MM.1S (cell line): ENCODE data around the gene SRRM2.

Experiments used
- DNase-seq: peaks from one replicate; pipeline ENCODE4 v3.0.0-alpha.2; 2015
- H2AFZ ChIP-seq: fragments of 300-600 bp; sonication (generic); 2 replicates; pipeline ENCODE4 v1.6.0; 2016; ENCODE audit warnings: antibody characterized with exemption, low read length
- H3F3A ChIP-seq: fragments of 300-600 bp; sonication (generic); 2 replicates; pipeline ENCODE4 v1.6.1; 2016; ENCODE audit warnings: mild to moderate bottlenecking, antibody characterized with exemption, low read length, moderate library complexity, mixed read lengths; ENCODE audit not compliant: insufficient read depth
- H3K27ac ChIP-seq: fragments of 300-600 bp; sonication (generic); 2 replicates; pipeline ENCODE4 v1.5.1; 2016; ENCODE audit warnings: mild to moderate bottlenecking, low read length
- H3K27me3 ChIP-seq: fragments of 300-600 bp; sonication (generic); replicated peaks from 2 replicates; pipeline ENCODE4 v1.6.0; 2016; ENCODE audit warnings: low read length; ENCODE audit not compliant: insufficient read depth
- H3K36me3 ChIP-seq: fragments of 300-600 bp; sonication (generic); replicated peaks from 2 replicates; pipeline ENCODE4 v1.6.1; 2016; ENCODE audit warnings: mild to moderate bottlenecking, low read length, mixed read lengths; ENCODE audit not compliant: insufficient read depth
- H3K4me1 ChIP-seq: fragments of 300-600 bp; sonication (generic); 2 replicates; pipeline ENCODE4 v1.6.1; 2016; ENCODE audit warnings: low read length, mixed read lengths
- H3K4me2 ChIP-seq: fragments of 300-600 bp; sonication (generic); 2 replicates; pipeline ENCODE4 v1.6.0; 2016; ENCODE audit warnings: low read depth, low read length
- H3K4me3 ChIP-seq: fragments of 300-600 bp; sonication (generic); 2 replicates; pipeline ENCODE4 v1.5.1; 2016; ENCODE audit warnings: low read length, mixed read lengths
- H3K79me2 ChIP-seq: fragments of 300-600 bp; sonication (generic); 2 replicates; pipeline ENCODE4 v1.6.1; 2016; ENCODE audit warnings: mixed run types, low read length, mixed read lengths
- H3K9ac ChIP-seq: fragments of 300-600 bp; sonication (generic); 2 replicates; pipeline ENCODE4 v1.6.1; 2016; ENCODE audit warnings: low read length, mixed read lengths
- H3K9me2 ChIP-seq: fragments of 300-600 bp; sonication (generic); replicated peaks from 2 replicates; pipeline ENCODE4 v1.6.1; 2016; ENCODE audit warnings: mild to moderate bottlenecking, low read length, mixed read lengths; ENCODE audit not compliant: insufficient read depth
- H3K9me3 ChIP-seq: fragments of 300-600 bp; sonication (generic); replicated peaks from 2 replicates; pipeline ENCODE4 v1.6.1; 2016; ENCODE audit warnings: mild to moderate bottlenecking, low read length, mixed read lengths; ENCODE audit not compliant: insufficient read depth
- H4K20me1 ChIP-seq: fragments of 300-600 bp; sonication (generic); 2 replicates; pipeline ENCODE4 v1.6.1; 2016; ENCODE audit warnings: mild to moderate bottlenecking, low read length, moderate library complexity, mixed read lengths; ENCODE audit not compliant: insufficient read depth
- EZH2 ChIP-seq: fragments of 300-600 bp; sonication (generic); optimal IDR thresholded peaks from 2 replicates; pipeline ENCODE3; 2017; ENCODE audit warnings: low read depth, mild to moderate bottlenecking, antibody characterized with exemption, low read length, mixed read lengths
- EZH2phosphoT487 ChIP-seq: fragments of 300-600 bp; sonication (generic); IDR thresholded peaks from 2 replicates; pipeline ENCODE4 v1.6.1; 2018; ENCODE audit warnings: antibody characterized with exemption, low read length
- TF ChIP-seq, protein P1 (sequence below): fragments of 300-600 bp; sonication (generic); IDR thresholded peaks from 2 replicates; pipeline ENCODE4 v1.5.1; 2016; ENCODE audit warnings: antibody characterized with exemption, low read length, mixed read lengths

Gene SRRM2

DNA sequence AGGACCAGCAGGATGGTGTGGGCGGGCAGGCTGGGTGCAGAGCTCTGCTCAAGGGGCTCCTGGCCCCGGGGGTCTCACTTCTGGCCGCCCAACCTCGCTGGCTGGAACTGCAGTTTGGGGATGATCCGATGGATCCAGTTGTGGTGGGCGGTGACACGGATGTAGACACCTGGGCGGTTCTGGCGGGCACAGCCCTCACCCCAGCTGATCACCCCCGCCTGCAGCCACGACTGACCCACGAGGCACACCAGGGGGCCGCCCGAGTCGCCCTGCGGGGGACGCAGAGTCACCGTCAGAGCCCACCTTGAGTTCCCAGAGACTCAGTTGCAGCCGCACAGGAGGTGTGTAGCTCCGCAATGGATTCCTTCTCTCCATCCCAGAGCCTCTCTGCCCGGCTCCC is 39.9 kb upstream of the SRRM2 start:
- Histone ChIP-seq H3K4me1 (no peaks in the 10 kb centered on the region), H3K27me3 (peaks cover 32% of the 10 kb centered on the region), H3K9me3 (no peaks in the 10 kb centered on the region), H3K9ac (no peak overlapping the region), H3K9me2 (no peaks in the 10 kb centered on the region), H2AFZ (no peak overlapping the region), H4K20me1 (no peaks in the 10 kb centered on the region), H3K4me2 (no peak overlapping the region), H3K79me2 (no peaks in the 10 kb centered on the region), H3K36me3 (no peaks in the 10 kb centered on the region; the same call in 1 of the 2 replicates), H3K27ac (no peak overlapping the region), H3K4me3 (no peak overlapping the region), H3F3A (no peaks in the 10 kb centered on the region)
- no peak for DNase-seq
- TF ChIP-seq EZH2phosphoT487 (no peak), EZH2 (no peak)
- TF ChIP-seq, protein P1, sequence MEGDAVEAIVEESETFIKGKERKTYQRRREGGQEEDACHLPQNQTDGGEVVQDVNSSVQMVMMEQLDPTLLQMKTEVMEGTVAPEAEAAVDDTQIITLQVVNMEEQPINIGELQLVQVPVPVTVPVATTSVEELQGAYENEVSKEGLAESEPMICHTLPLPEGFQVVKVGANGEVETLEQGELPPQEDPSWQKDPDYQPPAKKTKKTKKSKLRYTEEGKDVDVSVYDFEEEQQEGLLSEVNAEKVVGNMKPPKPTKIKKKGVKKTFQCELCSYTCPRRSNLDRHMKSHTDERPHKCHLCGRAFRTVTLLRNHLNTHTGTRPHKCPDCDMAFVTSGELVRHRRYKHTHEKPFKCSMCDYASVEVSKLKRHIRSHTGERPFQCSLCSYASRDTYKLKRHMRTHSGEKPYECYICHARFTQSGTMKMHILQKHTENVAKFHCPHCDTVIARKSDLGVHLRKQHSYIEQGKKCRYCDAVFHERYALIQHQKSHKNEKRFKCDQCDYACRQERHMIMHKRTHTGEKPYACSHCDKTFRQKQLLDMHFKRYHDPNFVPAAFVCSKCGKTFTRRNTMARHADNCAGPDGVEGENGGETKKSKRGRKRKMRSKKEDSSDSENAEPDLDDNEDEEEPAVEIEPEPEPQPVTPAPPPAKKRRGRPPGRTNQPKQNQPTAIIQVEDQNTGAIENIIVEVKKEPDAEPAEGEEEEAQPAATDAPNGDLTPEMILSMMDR, result no peak

DNA sequence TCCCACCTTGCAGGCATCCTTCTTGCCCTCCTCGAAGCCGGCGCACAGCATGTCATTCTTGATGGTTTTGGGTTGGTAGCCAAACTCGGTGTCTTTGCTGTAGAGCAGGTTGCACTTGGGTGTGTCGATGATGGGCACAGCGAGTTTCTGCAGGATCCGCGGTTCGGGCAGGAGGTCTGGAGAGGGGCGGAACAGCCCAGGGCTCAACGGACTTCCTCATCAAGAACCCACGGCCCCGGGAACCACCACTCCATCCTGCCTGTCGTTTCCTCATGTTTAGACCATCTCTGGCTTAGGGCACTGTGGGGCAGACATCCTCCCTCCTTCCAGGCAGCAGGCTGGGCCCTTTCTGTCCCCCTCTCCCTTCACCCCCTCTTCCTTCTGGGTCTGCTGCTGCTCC is 38.9 kb upstream of the SRRM2 start:
- Histone ChIP-seq H3K9me3 (no peaks in the 10 kb centered on the region), H4K20me1 (no peaks in the 10 kb centered on the region), H3K4me2 (no peak overlapping the region), H3K27me3 (peaks cover 32% of the 10 kb centered on the region), H3K4me3 (no peak overlapping the region), H3F3A (no peaks in the 10 kb centered on the region), H3K36me3 (no peaks in the 10 kb centered on the region), H3K27ac (no peak overlapping the region), H3K9ac (no peak overlapping the region), H3K9me2 (no peaks in the 10 kb centered on the region), H3K4me1 (no peaks in the 10 kb centered on the region), H2AFZ (no peak overlapping the region), H3K79me2 (no peaks in the 10 kb centered on the region)
- TF ChIP-seq EZH2, result no peak
- TF ChIP-seq, protein P1, result no peak
- TF ChIP-seq EZH2phosphoT487, result no peak
- no peak for DNase-seq

DNA sequence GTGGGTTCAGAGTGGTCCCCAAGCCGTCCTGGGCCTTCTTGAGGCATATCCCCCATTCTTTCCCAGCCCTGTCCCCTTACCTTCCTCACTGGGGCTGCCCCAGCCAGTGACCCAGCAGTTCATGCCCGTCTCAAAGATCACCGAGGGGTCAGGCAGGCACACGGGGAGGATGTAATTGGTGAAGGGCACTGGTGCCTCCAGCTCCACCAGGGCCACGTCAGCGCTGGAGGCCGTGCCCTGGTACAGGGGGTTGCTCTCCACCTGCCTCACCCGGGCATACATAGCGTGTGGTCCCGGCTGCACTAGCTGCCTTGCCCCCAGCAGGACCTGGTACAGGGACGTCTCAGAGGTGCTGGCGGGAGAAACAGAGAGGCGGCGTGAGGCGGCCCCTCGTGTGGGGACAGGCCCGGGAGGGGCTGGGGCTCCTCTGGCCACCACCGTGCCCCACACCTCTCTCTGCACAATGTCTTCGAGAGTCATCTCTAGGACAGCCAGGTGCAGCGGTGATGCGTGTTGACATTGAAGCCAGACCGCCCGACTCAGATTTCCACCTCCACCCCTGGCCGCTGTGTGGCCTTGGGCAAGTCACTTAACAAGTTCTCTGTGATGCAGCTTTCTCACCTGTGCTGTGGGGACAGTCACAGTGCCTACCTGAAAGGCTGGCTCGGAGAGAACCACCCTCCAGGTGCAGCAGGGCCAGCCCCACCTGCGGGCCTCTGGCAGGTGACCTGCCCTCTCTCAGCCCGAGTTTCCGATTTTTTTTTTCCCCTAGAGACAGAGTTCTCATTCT is 38.3 kb upstream of the SRRM2 start:
- Histone ChIP-seq H3K9me3 (no peaks in the 10 kb centered on the region), H3K4me3 (no peak overlapping the region), H3K36me3 (no peaks in the 10 kb centered on the region), H3K79me2 (no peaks in the 10 kb centered on the region), H3K4me1 (no peaks in the 10 kb centered on the region), H2AFZ (no peak overlapping the region), H3K27ac (no peak overlapping the region), H4K20me1 (no peaks in the 10 kb centered on the region), H3K4me2 (no peak overlapping the region), H3K27me3 (peaks cover 32% of the 10 kb centered on the region), H3K9ac (no peak overlapping the region), H3K9me2 (no peaks in the 10 kb centered on the region), H3F3A (no peaks in the 10 kb centered on the region)
- DNase-seq, result no peak
- no peak for TF ChIP-seq EZH2
- TF ChIP-seq EZH2phosphoT487, result no peak
- TF ChIP-seq, protein P1, result no peak
